Right hindlimb (tissue), 1 donor: ENCODE data around the gene PTPRD.
"Not testable (repeated sequence)": the region's sequence is repeated elsewhere in the genome, so short reads cannot be mapped to it uniquely, and the experiment has no call there.

Experiments used
- DNase-seq: peaks from one replicate; pipeline ENCODE4 v3.0.0-alpha.2; 2018

The PTPRD gene

DNA sequence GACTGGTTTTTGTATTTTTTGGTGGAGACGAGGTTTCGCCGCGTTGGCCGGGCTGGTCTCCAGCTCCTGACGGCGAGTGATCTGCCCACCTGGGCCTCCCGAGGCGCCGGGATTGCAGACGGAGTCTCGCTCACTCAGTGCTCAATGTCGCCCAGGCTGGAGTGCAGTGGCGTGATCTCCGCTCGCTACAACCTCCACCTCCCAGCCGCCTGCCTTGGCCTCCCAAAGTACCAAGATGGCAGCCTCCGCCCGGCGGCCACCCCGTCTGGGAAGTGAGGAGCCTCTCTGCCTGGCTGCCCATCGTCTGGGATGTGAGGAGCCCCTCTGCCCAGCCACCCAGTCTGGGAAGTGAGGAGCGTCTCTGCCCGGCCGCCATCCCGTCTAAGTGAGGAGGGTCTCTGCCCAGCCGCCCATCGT is 163.6 kb downstream of the PTPRD start:
- DNase-seq, result not testable (repeated sequence)

- no peak for DNase-seq
These were observed 165.8 kb downstream of the PTPRD start for GRCh38 chr9:10447036-10447435.

DNA sequence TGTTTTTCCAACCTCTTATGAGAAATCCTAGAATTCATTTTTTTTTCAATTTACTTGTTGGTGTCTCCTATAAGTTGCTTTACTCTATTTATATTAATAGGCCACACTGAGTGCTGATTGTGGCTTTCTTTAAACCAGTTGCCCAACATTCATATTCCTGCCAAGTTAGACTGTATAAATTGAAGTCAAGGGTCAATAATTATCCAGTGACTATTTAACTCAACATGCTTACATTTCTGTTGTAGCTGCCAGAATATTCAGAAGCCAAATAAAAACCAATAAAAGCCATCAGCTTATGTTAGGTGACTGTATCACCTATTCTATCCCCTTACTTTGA is 169.0 kb downstream of the PTPRD start:
- no peak for DNase-seq

GRCh38 chr9:10443181-10443867 is 169.5 kb downstream of the PTPRD start:
- DNase-seq, result no peak

DNA sequence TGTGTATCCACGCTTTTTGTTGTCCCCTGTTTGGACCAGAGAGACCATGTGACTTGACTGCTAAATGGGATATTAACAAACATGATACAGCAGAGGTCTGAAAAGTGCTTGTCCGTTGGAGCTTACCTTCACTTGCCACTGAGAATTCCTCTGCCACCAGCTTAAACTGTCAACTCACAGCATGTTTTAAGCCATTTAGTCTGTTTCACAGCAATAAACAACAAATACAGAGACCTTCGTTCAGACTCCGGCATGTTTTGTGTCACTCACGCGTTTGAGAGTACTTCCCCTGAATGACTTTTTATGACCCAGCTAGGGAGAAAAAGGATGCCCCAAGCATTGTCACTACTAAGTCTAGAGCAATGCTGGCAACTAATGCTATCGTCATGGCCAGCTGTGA is 173.8 kb downstream of the PTPRD start:
- DNase-seq, result no peak

- DNase-seq, result no peak
These were observed 176.0 kb downstream of the PTPRD start for GRCh38 chr9:10436756-10437155.

DNA sequence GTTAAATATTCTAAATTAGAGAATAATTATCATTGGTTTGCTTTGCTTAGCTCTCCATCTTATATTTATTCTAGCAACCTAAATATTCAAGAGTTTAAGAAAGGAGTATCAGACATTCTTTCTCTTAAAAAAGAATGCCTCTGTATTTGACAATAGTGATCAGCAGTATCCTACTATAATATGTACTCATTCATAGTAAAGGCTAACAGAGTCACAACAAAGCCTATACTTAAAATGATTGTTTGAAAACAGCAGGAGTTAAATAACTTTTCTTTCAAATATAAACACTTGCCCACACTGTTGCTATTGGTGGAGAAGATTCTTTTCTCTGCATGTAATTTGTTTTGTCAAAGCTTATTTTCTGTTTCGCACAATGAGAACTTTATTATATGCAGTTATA is 178.4 kb downstream of the PTPRD start:
- DNase-seq, result no peak

DNA sequence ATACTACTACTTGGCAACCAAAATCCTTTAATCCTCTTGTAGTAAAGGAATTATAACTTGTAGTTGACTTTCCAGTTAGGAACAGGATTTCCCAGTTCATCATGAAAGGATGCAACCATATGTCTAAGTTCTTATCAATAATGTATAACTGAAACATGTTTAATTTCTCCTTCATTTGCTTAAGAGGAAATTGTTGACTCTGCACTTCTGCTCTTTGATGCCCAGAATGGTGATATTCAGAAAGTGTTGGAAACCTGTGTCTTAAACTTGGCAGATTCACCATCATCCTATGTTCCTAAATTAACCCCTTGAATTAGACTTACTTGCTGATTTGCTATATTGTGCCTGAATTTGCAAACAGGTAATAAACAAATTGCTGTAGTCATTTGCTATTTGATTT is 201.5 kb downstream of the PTPRD start:
- DNase-seq, result no peak

- DNase-seq, result no peak
These were observed 209.5 kb downstream of the PTPRD start for GRCh38 chr9:10403283-10403682.

DNA sequence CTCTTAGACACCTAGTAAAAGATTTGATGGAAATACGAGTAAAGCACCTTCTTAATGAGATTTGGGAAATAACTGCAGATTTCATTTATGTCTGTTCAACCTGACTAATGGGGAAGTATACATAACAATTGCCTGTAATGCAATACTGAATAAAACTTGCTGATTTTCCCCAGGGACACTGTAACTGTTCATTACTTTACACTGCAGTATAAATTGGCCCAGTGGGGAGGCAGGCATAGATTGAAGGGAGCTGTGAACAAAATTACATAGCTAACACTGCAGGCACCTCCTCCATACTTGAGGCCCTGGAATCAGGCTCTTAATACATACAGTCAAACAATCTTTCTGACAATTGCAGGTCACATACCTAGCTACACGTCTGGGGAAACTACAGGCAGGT is 216.2 kb downstream of the PTPRD start:
- no peak for DNase-seq

DNA sequence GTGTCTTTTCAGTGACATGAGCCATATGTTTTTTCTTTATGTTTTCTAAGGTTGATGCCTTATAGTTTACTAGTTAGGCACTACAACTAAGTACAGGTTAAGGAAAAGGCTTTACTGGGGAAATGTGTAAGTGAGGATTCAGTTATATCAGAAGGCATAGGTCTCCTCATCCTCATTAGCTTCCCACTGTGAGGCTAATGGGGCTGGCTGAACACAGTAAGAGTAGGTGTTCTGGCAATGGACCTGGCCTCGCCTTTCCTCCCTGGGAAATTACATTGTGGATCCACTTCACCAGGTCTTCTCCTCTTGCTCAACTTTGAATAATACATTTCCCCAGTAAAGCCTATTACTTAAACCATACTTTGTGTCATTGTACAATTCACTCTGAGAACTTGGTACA is 225.5 kb downstream of the PTPRD start:
- no peak for DNase-seq

- no peak for DNase-seq
These were observed 241.0 kb downstream of the PTPRD start for GRCh38 chr9:10371824-10372223.

DNA sequence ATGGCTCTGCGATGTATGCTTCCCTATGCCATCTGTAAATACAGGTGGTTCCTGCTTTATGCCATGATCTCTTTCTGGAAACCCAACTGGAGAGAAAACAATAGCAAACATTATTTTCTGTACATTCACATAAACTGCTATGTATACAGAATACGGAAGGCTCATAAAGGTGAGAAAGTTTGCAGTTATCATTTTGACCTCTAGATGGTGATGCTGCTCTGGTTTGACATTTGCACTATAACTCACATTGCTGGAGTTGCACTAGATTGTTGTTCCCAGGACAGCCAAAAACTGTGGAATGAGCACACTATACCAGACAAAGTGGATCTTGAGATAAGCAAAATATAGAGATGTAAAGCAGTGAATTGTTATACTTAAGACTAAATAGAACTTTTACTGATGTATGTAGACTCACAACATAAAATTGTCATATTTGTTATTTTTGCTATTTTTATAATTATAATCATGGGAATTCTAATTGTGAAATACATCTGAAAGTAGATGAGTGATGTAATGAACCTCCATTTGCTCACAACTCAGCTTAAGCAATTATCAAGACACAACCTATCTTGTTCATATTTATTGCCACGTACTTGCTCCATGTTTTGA is 246.5 kb downstream of the PTPRD start:
- no peak for DNase-seq

GRCh38 chr9:10354591-10354990 is 258.2 kb downstream of the PTPRD start:
- DNase-seq, result no peak

DNA sequence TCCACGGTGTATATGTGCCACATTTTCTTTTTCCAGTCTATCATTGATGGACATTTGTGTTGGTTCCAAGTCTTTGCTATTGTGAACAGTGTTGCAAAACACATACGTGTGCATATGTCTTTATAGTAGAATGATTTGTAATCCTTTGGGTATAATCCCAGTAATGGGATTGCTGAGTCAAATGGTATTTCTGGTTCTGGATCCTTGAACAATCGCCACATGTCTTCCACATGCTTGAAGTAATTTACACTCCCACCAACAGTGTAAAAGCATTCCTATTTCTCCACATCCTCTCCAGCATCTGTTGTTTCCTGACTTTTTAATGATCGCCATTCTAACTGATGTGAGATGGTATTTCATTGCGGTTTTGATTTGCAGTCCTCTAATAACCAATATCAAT is 267.2 kb downstream of the PTPRD start:
- not testable (repeated sequence) for DNase-seq

DNA sequence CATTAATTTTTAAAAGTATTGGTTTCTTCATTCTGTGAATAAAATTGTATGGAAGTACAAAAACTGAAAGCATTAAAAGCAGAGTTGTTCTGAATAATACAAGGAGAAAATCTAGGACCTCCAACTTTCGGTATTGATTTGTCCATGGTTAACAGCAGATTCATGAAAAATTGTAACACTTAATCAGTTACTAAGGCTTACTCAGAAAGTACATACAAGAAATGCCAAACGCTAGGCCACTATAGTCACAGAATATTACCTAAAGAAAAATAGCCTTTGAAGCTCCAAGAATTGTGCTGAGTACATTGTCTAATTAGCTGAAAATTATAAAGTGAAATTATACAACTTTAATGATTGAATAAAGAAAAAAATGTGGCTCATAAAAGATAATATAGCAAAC is 271.7 kb downstream of the PTPRD start:
- DNase-seq, result no peak

- DNase-seq, result no peak
These were observed 273.6 kb downstream of the PTPRD start for GRCh38 chr9:10339152-10339551.

GRCh38 chr9:10331157-10331556 is 281.6 kb downstream of the PTPRD start:
- DNase-seq, result no peak

DNA sequence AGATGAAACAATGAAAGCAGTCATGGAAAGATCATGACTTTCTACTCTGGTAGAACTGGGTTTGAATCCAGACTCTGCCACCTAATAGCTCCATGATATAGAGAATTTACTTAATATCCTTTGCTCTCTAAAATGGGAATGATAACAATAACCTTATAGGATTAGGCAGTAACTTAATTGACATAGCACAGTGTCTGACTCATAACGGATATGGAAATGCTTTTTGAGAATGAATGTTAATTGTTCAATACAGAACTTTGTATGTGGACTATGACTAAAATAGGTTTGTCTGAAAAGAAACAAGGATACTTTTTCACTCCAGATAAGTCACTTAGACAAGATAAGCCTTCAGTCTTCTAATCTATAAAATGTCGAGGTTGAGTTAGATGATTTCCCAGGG is 330.7 kb downstream of the PTPRD start:
- no peak for DNase-seq

DNA sequence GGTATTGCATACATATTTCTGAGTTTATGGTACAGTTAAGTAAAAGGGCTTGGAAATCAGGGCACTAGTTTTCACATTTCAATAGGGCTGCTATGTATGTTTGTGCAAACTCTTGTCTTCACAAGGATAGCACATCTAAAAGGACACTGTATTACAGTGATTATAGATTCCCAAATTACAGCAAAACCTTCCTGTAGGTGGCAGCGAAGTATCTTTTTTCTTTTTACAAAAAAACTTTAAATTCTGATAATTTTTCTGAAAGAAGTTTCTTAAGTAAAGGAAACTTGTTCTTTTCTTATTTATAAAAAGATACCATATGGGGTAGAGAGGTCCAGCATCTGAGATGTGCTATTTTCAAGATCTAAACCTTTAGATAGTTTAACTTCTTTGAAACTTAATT is 337.8 kb downstream of the PTPRD start:
- DNase-seq, result no peak

GRCh38 chr9:10274175-10274574 is 338.6 kb downstream of the PTPRD start:
- no peak for DNase-seq

- DNase-seq, result no peak
These were observed 340.0 kb downstream of the PTPRD start for GRCh38 chr9:10272830-10273229.

DNA sequence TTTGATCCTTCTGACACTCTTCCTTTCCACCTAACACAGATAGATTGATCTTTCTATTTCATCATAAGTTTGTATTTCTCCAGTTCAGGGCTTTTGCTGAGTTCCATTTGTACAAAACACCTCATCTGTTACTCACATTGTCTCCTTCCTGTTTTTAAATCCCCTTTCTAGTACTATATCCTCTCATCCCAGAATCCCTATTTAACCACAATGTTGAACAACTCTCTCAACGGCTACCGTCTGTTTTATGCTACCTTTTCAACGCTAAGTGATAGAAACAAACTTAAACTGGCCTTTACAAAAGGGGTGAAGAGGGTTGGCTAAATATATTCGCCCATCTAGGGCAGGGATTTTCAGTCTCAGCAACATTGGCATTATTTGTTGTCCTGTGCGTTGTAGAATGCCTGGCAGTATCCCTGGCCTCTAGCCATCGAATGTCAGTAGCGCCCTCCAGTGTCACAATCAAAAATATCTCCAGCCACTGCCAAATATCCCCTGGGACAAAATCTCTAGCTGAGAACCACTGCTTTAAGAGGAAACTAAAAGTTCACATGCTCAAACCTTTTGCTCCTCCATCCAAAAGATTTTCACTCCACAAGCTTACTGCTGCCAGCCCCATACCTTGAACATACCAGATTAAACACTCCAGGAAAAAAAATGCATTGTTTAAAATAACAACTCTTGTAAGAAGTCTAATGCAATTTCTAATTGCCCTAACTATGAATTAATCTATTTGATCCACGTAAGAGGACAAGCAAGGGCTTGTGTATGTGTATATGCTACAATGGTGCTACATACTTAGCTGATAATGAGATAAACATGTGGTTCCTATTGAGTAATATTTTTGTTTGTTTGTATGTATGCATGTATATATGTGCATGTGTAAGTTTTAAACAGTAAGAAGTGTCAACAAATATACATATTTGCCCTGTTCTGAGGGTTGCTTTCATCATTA is 344.0 kb downstream of the PTPRD start:
- peak; percentile 30 for DNase-seq

- peak; percentile 63 for DNase-seq
These were observed 347.6 kb downstream of the PTPRD start for GRCh38 chr9:10265153-10265631.
